ENCODE data around the gene TTC28.

Gene TTC28

DNA sequence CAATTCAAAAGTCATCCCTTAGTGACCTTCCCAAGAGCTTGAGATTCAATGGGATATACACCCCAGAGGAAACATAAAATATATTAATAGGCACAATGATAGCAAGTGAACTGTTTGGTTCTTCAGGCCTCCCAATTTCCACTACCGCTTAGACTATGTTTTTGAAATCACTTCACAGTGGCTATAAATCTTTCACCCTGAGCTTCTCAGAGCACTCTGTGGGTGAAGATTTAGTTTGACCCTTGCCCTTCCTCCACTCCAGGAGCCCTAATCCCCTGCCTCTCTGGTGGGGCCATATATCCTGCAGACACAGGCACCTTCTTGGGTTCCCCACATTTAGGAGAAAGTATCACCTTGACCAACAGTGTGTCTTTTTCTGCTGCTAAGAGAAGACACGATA, 573.7 kb downstream of the TTC28 start:
- no peaks in the 10 kb centered on the region for H4K20me1 ChIP-seq (ENCODE audit: low read depth, low read length)
- no peak overlapping the region for H3K4me2 ChIP-seq (ENCODE audit: low read depth, low read length, poor library complexity, severe bottlenecking)
- no peak overlapping the region for H2AFZ ChIP-seq (ENCODE audit: low read depth, low read length, severe bottlenecking)
- H3K9me3 ChIP-seq (ENCODE audit: insufficient read depth, low read length): no peaks in the 10 kb centered on the region
- no peaks in the 10 kb centered on the region for H3F3A ChIP-seq (ENCODE audit: insufficient read depth)
- no peaks in the 10 kb centered on the region for H3K9me2 ChIP-seq (replicated peaks; ENCODE audit: insufficient read depth, low read length)
- no peak for TF ChIP-seq EZH2phosphoT487 (conservative IDR thresholded peaks at IDR 0.05; ENCODE audit: low read length)
- TF ChIP-seq, protein P1, sequence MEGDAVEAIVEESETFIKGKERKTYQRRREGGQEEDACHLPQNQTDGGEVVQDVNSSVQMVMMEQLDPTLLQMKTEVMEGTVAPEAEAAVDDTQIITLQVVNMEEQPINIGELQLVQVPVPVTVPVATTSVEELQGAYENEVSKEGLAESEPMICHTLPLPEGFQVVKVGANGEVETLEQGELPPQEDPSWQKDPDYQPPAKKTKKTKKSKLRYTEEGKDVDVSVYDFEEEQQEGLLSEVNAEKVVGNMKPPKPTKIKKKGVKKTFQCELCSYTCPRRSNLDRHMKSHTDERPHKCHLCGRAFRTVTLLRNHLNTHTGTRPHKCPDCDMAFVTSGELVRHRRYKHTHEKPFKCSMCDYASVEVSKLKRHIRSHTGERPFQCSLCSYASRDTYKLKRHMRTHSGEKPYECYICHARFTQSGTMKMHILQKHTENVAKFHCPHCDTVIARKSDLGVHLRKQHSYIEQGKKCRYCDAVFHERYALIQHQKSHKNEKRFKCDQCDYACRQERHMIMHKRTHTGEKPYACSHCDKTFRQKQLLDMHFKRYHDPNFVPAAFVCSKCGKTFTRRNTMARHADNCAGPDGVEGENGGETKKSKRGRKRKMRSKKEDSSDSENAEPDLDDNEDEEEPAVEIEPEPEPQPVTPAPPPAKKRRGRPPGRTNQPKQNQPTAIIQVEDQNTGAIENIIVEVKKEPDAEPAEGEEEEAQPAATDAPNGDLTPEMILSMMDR (IDR thresholded peaks at IDR 0.05; ENCODE audit: insufficient read depth, low read length, poor library complexity, severe bottlenecking): no peak
- no peaks in the 10 kb centered on the region for H3K79me2 ChIP-seq (ENCODE audit: insufficient read depth, low read length)
- H3K9ac ChIP-seq (ENCODE audit: low read length): no peak overlapping the region
- no peak overlapping the region for H3K4me3 ChIP-seq (ENCODE audit: insufficient read depth, low read length, poor library complexity, severe bottlenecking)
- H3K27me3 ChIP-seq (ENCODE audit: low read length): no peaks in the 10 kb centered on the region
- H3K36me3 ChIP-seq (ENCODE audit: low read length): no peaks in the 10 kb centered on the region
- H3K27ac ChIP-seq (ENCODE audit: low read depth, low read length): no peak overlapping the region

DNA sequence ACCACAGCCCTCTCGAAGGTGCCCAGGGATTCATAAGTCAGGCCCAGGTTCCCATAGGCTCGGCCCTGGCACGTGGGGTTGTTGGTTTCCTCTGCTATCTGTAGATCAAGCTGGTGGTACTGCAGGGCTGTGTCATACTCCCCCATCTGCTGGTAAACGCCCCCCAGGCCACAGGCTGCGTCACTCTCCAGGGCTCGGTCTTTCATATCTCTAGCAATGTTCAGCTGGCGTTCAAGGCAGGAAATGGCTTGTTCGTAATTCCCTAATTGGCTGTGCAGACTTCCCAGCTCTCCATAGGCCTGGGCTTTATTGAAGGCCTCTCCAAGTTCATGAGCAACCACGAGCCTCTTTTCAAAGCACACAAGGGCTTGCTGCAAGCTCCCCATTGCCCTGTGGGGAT, 574.2 kb downstream of the TTC28 start:
- Histone ChIP-seq H3F3A (ENCODE audit: insufficient read depth) (no peaks in the 10 kb centered on the region), H3K4me3 (ENCODE audit: insufficient read depth, low read length, poor library complexity, severe bottlenecking) (no peak overlapping the region), H3K36me3 (ENCODE audit: low read length) (no peaks in the 10 kb centered on the region), H2AFZ (ENCODE audit: low read depth, low read length, severe bottlenecking) (no peak overlapping the region), H3K27me3 (ENCODE audit: low read length) (no peaks in the 10 kb centered on the region), H3K79me2 (ENCODE audit: insufficient read depth, low read length) (no peaks in the 10 kb centered on the region), H3K9ac (ENCODE audit: low read length) (no peak overlapping the region), H3K9me3 (ENCODE audit: insufficient read depth, low read length) (no peaks in the 10 kb centered on the region), H3K9me2 (replicated peaks; ENCODE audit: insufficient read depth, low read length) (no peaks in the 10 kb centered on the region), H3K27ac (ENCODE audit: low read depth, low read length) (no peak overlapping the region), H3K4me2 (ENCODE audit: low read depth, low read length, poor library complexity, severe bottlenecking) (no peak overlapping the region), H4K20me1 (ENCODE audit: low read depth, low read length) (no peaks in the 10 kb centered on the region)
- no peak for TF ChIP-seq EZH2phosphoT487 (conservative IDR thresholded peaks at IDR 0.05; ENCODE audit: low read length)
- TF ChIP-seq, protein P1 (IDR thresholded peaks at IDR 0.05; ENCODE audit: insufficient read depth, low read length, poor library complexity, severe bottlenecking): no peak

- no peaks in the 10 kb centered on the region for H3K27me3 ChIP-seq (ENCODE audit: low read length)
- H3F3A ChIP-seq (ENCODE audit: insufficient read depth): no peaks in the 10 kb centered on the region
- H3K36me3 ChIP-seq (ENCODE audit: low read length): no peaks in the 10 kb centered on the region
- no peak overlapping the region for H3K4me2 ChIP-seq (ENCODE audit: low read depth, low read length, poor library complexity, severe bottlenecking)
- no peak overlapping the region for H2AFZ ChIP-seq (ENCODE audit: low read depth, low read length, severe bottlenecking)
- no peaks in the 10 kb centered on the region for H4K20me1 ChIP-seq (ENCODE audit: low read depth, low read length)
- no peak overlapping the region for H3K27ac ChIP-seq (ENCODE audit: low read depth, low read length)
- no peak for TF ChIP-seq EZH2phosphoT487 (conservative IDR thresholded peaks at IDR 0.05; ENCODE audit: low read length)
- TF ChIP-seq, protein P1 (IDR thresholded peaks at IDR 0.05; ENCODE audit: insufficient read depth, low read length, poor library complexity, severe bottlenecking): no peak
- no peaks in the 10 kb centered on the region for H3K79me2 ChIP-seq (ENCODE audit: insufficient read depth, low read length)
- H3K4me3 ChIP-seq (ENCODE audit: insufficient read depth, low read length, poor library complexity, severe bottlenecking): no peak overlapping the region
- no peak overlapping the region for H3K9ac ChIP-seq (ENCODE audit: low read length)
- H3K9me3 ChIP-seq (ENCODE audit: insufficient read depth, low read length): no peaks in the 10 kb centered on the region
- H3K9me2 ChIP-seq (replicated peaks; ENCODE audit: insufficient read depth, low read length): no peaks in the 10 kb centered on the region
These were observed 576.0 kb downstream of the TTC28 start for GRCh38 chr22:28103596-28103995.

All from SU-DHL-6 (cell line).